Panc1 (cell line): Measurements from ENCODE around the gene PRSS21. TPM values are rescaled to one million over a fixed set of nuclear protein-coding genes. Genes with fewer than 3 reads are reported as not detected.
A peak's percentile ranks its signal among the peaks of the same experiment; 100 is the strongest.

ENCODE experiments used
- ATAC-seq: fragments of 200-7000 bp; cut with Tn5 transposase; 2 replicates; pipeline ENCODE4 v1.9.1; 2020; ENCODE audit warnings: mild to moderate bottlenecking, moderate library complexity
- BruUV-seq: library from RNA; stranded (reverse); fragments of 400-500 nt; replicated peaks from 2 replicates; lab custom pipeline; 2021; lab: Mats Ljungman, UMichigan
- CTCF ChIA-PET: fragments of 300-600 bp; sonication (Branson Sonifier 250); formaldehyde crosslinking; loops from one replicate; lab custom pipeline; 2022; ENCODE audit warnings: antibody characterized with exemption; lab: Charles Lee
- POLR2A ChIA-PET: fragments of 300-600 bp; sonication (Branson Sonifier 250); formaldehyde crosslinking; loops from one replicate; lab custom pipeline; 2022; ENCODE audit warnings: antibody characterized with exemption; lab: Charles Lee
- DNase-seq: peaks from one replicate; pipeline ENCODE4 v3.0.0-alpha.2; 2010; ENCODE audit warnings: low read depth, low spot score
- H3K27ac ChIP-seq: 2 replicates; pipeline ENCODE4 v1.5.1; 2011; ENCODE audit warnings: mild to moderate bottlenecking, low read length, inconsistent platforms
- H3K27me3 ChIP-seq: fragments of 200-500 bp; sonication (Bioruptor generic); 2 replicates; pipeline ENCODE4 v1.6.0; 2014; ENCODE audit warnings: low read length, inconsistent platforms; ENCODE audit not compliant: control insufficient read depth, insufficient read depth
- H3K36me3 ChIP-seq: fragments of 200-500 bp; sonication (Bioruptor generic); 2 replicates; pipeline ENCODE4 v1.5.1; 2014; ENCODE audit warnings: inconsistent platforms, mild to moderate bottlenecking, low read length, moderate library complexity; ENCODE audit not compliant: control insufficient read depth, insufficient read depth
- H3K4me1 ChIP-seq: 2 replicates; pipeline ENCODE4 v1.5.1; 2011; ENCODE audit warnings: inconsistent platforms, mild to moderate bottlenecking, low read length, moderate library complexity; ENCODE audit not compliant: control insufficient read depth, insufficient read depth
- H3K4me3 ChIP-seq, 2 experiments: 2 replicates each; pipeline ENCODE4 v1.5.1; 2011 to 2012; ENCODE audit warnings: low read depth in 2 of 2, low read length in 2 of 2, mild to moderate bottlenecking in 2 of 2, inconsistent platforms in 1 of 2, moderate library complexity in 1 of 2
- H3K9me3 ChIP-seq: fragments of 200-500 bp; sonication (Bioruptor generic); 2 replicates; pipeline ENCODE4 v1.5.1; 2014; ENCODE audit warnings: low read depth, mild to moderate bottlenecking, inconsistent platforms, low read length, moderate library complexity; ENCODE audit not compliant: control insufficient read depth, insufficient read depth
- CTCF ChIP-seq: fragments of 450-650 bp; IDR thresholded peaks from 2 replicates; pipeline ENCODE4 v1.5.1; 2017; ENCODE audit warnings: mild to moderate bottlenecking
- POLR2AphosphoS5 ChIP-seq: IDR thresholded peaks from 2 replicates; pipeline ENCODE4 v1.6.1; 2012; ENCODE audit warnings: mild to moderate bottlenecking, low read depth, low read length, moderate library complexity
- REST ChIP-seq, 2 experiments: IDR thresholded peaks; 2 replicates each; pipeline ENCODE4 v1.6.1; 2011 to 2012; ENCODE audit warnings: low read depth in 2 of 2, control low read depth in 1 of 2, low read length in 1 of 2, mild to moderate bottlenecking in 1 of 2, moderate library complexity in 1 of 2; ENCODE audit not compliant: insufficient read depth in 1 of 2
- SIN3A ChIP-seq: IDR thresholded peaks from 2 replicates; pipeline ENCODE4 v1.6.1; 2012; ENCODE audit warnings: low read depth, mild to moderate bottlenecking, low read length, moderate library complexity, borderline replicate concordance; ENCODE audit not compliant: insufficient read depth
- TCF7L2 ChIP-seq: IDR thresholded peaks from 2 replicates; pipeline ENCODE4 v1.6.1; 2011; ENCODE audit warnings: mild to moderate bottlenecking, low read depth, low read length, inconsistent platforms
- in situ Hi-C: cut with HindIII; loops from 2 replicates; pipeline ENCODE4 v1.10.0; 2016; ENCODE audit warnings: low sequenced_read_pairs, low pct_unique_long_range_greater_than_20kb
- intact Hi-C: fragments of 100-400 bp; cut with micrococcal nuclease; formaldehyde crosslinking; loops from one replicate; pipeline ENCODE4 v1.10.0; 2022; ENCODE audit not compliant: unreplicated experiment
- total RNA-seq: library from RNA; stranded (reverse); gene quantifications from one replicate; pipeline ENCODE4 v1.2.1, GENCODE V29; 2021; ENCODE audit not compliant: unreplicated experiment

Gene PRSS21
- total RNA-seq, 1 experiment from 2014 or later = not detected

GRCh38 chr16:2782583-2783351 lies 34.3 kb upstream of the PRSS21 start:
- Histone ChIP-seq H3K4me1 (peaks cover 18% of the 10 kb centered on the region), H3K9me3 (no peaks in the 10 kb centered on the region), H3K36me3 (no peaks in the 10 kb centered on the region; the same call in 1 of the 2 replicates), H3K27ac (0 out of 2 replicates have a peak overlapping the region, but pooled peaks have one; percentile 19), H3K4me3 (no peak overlapping the region), H3K27me3 (no peaks in the 10 kb centered on the region)
- DNase-seq = no peak
- ChIA-PET POLR2A (interaction anchor here (0.6 kb wide), 2 partner anchors 81 to 142 kb away, joined by 7 to 8 read pairs; no protein-coding TSS in a partner anchor), CTCF (no interaction called here)
- BruUV-seq = no TSS peak
- in situ Hi-C loops (no loop called here), intact Hi-C loops (no loop called here)
- TF ChIP-seq TCF7L2 (no peak), CTCF (no peak), POLR2AphosphoS5 (no peak), SIN3A (no peak), REST (IDR thresholded peaks at IDR 0.05; ENCODE audit: insufficient read depth in 1 of 2, low read depth in 2 of 2, low read length in 1 of 2) (no peak)
- peak; percentile 53; the same call in 1 of the 2 replicates for ATAC-seq

GRCh38 chr16:2783581-2784357 lies 33.3 kb upstream of the PRSS21 start:
- ATAC-seq (no peak), DNase-seq (no peak)
- no peaks in the 10 kb centered on the region for H3K27me3 ChIP-seq
- no peaks in the 10 kb centered on the region for H3K36me3 ChIP-seq
- CTCF ChIA-PET = no interaction called here
- no peak overlapping the region for H3K4me3 ChIP-seq
- no peaks in the 10 kb centered on the region for H3K9me3 ChIP-seq
- BruUV-seq = no TSS peak
- H3K4me1 ChIP-seq = peaks cover 10% of the 10 kb centered on the region; the same call in 1 of the 2 replicates
- POLR2A ChIA-PET = interaction anchor here (0.8 kb wide), 1 partner anchor 45 kb away, joined by 3 read pairs; no protein-coding TSS in a partner anchor
- TF ChIP-seq SIN3A = no peak
- no peak for TF ChIP-seq CTCF
- no peak for TF ChIP-seq TCF7L2
- no peak for TF ChIP-seq REST (IDR thresholded peaks at IDR 0.05; ENCODE audit: insufficient read depth in 1 of 2, low read depth in 2 of 2, low read length in 1 of 2)
- no peak for TF ChIP-seq POLR2AphosphoS5
- in situ Hi-C loops (no loop called here), intact Hi-C loops (no loop called here)
- no peak overlapping the region for H3K27ac ChIP-seq
